Sciatic nerve (tissue), 2 donors: ENCODE data around the gene EVL. TPM values are rescaled to one million over a fixed set of nuclear protein-coding genes. Genes with fewer than 3 reads are reported as not detected.
"Not testable (repeated sequence)": the region's sequence is repeated elsewhere in the genome, so short reads cannot be mapped to it uniquely, and the experiment has no call there.

Experiments used
- ATAC-seq: fragments of 200-7000 bp; cut with Tn5 transposase; one replicate; pipeline ENCODE4 v1.9.1; 2020; ENCODE audit warnings: mild to moderate bottlenecking, moderate library complexity
- DNase-seq: peaks from one replicate; pipeline ENCODE4 v3.0.0-alpha.2; 2020; ENCODE audit warnings: low spot score
- intact Hi-C: fragments of 100-400 bp; cut with DNase I; formaldehyde crosslinking; loops from one replicate; pipeline ENCODE4 v1.14.2; 2022
- total RNA-seq: library from RNA; stranded (reverse); fragmentation: NEBNext Ultra II Directional; extraction: Animal tissue kit (Norgen Biotek cat#: 25700); gene quantifications from one replicate; pipeline ENCODE4 v1.2.1, GENCODE V29; 2021
- donor health status: DM: no; HTN: no; CAD: no.
- donor health status: DM: no; HTN: no; CAD: no.

Gene EVL
- 87.2 TPM for total RNA-seq

GRCh38 chr14:100065111-100065871, at the start of gene EVL:
EVL (plus strand) TSS chr14:100065422; CDS start chr14:100065501, 79 bp downstream.
- ATAC-seq (peak; percentile 51), DNase-seq (no peak)
- intact Hi-C loops = no loop called here

GRCh38 chr14:100017553-100017952, 47.7 kb upstream of the EVL start:
- DNase-seq = no peak
- no peak for ATAC-seq
- intact Hi-C loops = no loop called here

GRCh38 chr14:100018054-100018453, 47.2 kb upstream of the EVL start:
- ATAC-seq = no peak
- no peak for DNase-seq
- intact Hi-C loops = no loop called here

GRCh38 chr14:100018482-100018881, 46.7 kb upstream of the EVL start:
- DNase-seq (no peak), ATAC-seq (no peak)
- intact Hi-C loops = no loop called here

- intact Hi-C loops = no loop called here
- ATAC-seq (peak; percentile 56), DNase-seq (no peak)
These were observed 46.0 kb upstream of the EVL start for GRCh38 chr14:100019156-100019744.

- intact Hi-C loops = no loop called here
- ATAC-seq = no peak
These were observed 44.6 kb upstream of the EVL start for GRCh38 chr14:100020629-100021028.

GRCh38 chr14:100022772-100023451, 42.3 kb upstream of the EVL start:
- ATAC-seq = peak; percentile 78
- DNase-seq = no peak

More at GRCh38 chr14:100020629-100021028, 44.6 kb upstream of the EVL start:
- no peak for DNase-seq

GRCh38 chr14:100025111-100025510, 40.1 kb upstream of the EVL start:
- intact Hi-C loops = no loop called here
- ATAC-seq = no peak

More at GRCh38 chr14:100022772-100023451, 42.3 kb upstream of the EVL start:
- intact Hi-C loops = no loop called here

GRCh38 chr14:100027771-100028490, 37.3 kb upstream of the EVL start:
- ATAC-seq = no peak
- intact Hi-C loops = no loop called here
- DNase-seq = no peak

More at GRCh38 chr14:100025111-100025510, 40.1 kb upstream of the EVL start:
- no peak for DNase-seq

GRCh38 chr14:100028990-100029677, 36.1 kb upstream of the EVL start:
- ATAC-seq = no peak
- no peak for DNase-seq
- intact Hi-C loops = no loop called here

- intact Hi-C loops, ATAC-seq, DNase-seq: not testable (repeated sequence)
These were observed 35.2 kb upstream of the EVL start for GRCh38 chr14:100030006-100030405.

GRCh38 chr14:100030452-100031153, 34.6 kb upstream of the EVL start:
- intact Hi-C loops = no loop called here
- DNase-seq (no peak), ATAC-seq (peak; percentile 24)

GRCh38 chr14:100031506-100032281, 33.5 kb upstream of the EVL start:
- peak; percentile 94 for ATAC-seq
- intact Hi-C loops = no loop called here

GRCh38 chr14:100032738-100033137, 32.5 kb upstream of the EVL start:
- ATAC-seq = no peak
- intact Hi-C loops = no loop called here
- no peak for DNase-seq

More at GRCh38 chr14:100031506-100032281, 33.5 kb upstream of the EVL start:
- no peak for DNase-seq

GRCh38 chr14:100033347-100034075, 31.7 kb upstream of the EVL start:
- ATAC-seq (no peak), DNase-seq (no peak)
- intact Hi-C loops = no loop called here

GRCh38 chr14:100034468-100034867, 30.8 kb upstream of the EVL start:
- intact Hi-C loops = no loop called here
- DNase-seq (no peak), ATAC-seq (no peak)
